ENCODE measurements around the gene DST. TPM values are rescaled to one million over a fixed set of nuclear protein-coding genes. Genes with fewer than 3 reads are reported as not detected.

Gene DST
- total and polyA plus RNA-seq, 2 donors: 56.2 to 311 TPM

DNA sequence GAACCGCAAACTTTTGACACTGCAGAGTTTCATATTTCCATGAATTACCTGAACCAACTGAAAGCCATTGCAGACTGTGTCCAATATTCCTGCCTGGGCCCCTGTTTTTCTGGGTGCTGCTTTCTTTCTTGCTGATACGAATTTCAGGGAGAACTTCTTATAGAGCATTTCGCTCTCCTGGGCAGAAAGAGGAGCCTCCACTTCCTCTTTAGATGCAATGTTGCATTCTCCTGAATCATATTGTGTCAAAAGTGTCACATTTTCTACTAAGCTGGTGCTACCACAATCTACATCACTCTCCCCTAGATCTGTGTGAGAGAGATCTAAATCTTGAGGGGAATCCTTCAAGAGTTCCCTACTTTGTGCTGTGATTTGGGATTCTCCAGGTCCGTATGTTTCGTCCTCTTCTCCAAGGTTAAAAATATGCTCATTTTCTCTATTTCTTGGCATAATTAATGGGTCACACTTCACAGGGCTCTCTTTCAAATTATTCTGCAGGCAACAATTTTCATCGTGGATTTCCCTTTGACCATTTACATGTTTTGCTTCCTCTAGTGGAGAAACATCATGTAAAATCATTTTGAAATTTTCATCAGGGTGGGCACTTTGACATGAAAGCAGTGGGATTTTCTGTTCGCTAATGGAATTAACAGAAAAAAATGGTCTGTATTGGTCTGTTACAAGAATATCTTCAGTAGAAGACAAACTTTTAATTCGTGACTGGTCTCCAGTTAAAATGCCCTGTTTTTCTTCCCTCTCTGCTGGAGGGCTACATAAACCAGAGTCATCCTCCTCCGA, 102.3 kb downstream of the DST start:
- WGBS: 70% methylated on average over 9 of the region's 9 CpGs
- H3K27ac ChIP-seq (ENCODE audit: low read depth in 1 of 2, low read length in 1 of 2): peak overlapping the region; percentile 13 to 53
- DNase-seq (ENCODE audit: low read depth in 6 of 9, low spot score in 9 of 9): peak in 1 of 9 donors; percentile 12
- H3K4me1 ChIP-seq (ENCODE audit: control insufficient read depth in 2 of 2, insufficient read depth in 2 of 2, low read length in 2 of 2): peaks cover 4 to 12% of the 10 kb centered on the region in 2 donors
- H3K4me3 ChIP-seq (ENCODE audit: low read length in 2 of 2): no peak overlapping the region
- peaks cover 0 to 6% of the 10 kb centered on the region in 2 donors for H3K9me3 ChIP-seq (ENCODE audit: control insufficient read depth in 2 of 2, insufficient read depth in 1 of 2, low read length in 1 of 2)
- no peaks in the 10 kb centered on the region for H3K36me3 ChIP-seq (ENCODE audit: control insufficient read depth in 2 of 2, insufficient read depth in 2 of 2, low read length in 1 of 2)
- H3K27me3 ChIP-seq (ENCODE audit: control insufficient read depth in 2 of 2, insufficient read depth in 1 of 2, low read length in 1 of 2): no peaks in the 10 kb centered on the region

GRCh38 chr6:56539527-56540105, 103.1 kb downstream of the DST start:
- DNase-seq (ENCODE audit: low read depth in 6 of 9, low spot score in 9 of 9): no peak
- peaks cover 4 to 12% of the 10 kb centered on the region in 2 donors for H3K4me1 ChIP-seq (ENCODE audit: control insufficient read depth in 2 of 2, insufficient read depth in 2 of 2, low read length in 2 of 2)
- H3K9me3 ChIP-seq (ENCODE audit: control insufficient read depth in 2 of 2, insufficient read depth in 1 of 2, low read length in 1 of 2): peaks cover 0 to 6% of the 10 kb centered on the region in 2 donors
- peaks cover 0 to 4% of the 10 kb centered on the region in 2 donors for H3K36me3 ChIP-seq (ENCODE audit: control insufficient read depth in 2 of 2, insufficient read depth in 2 of 2, low read length in 1 of 2)
- no peak overlapping the region for H3K27ac ChIP-seq (ENCODE audit: low read depth in 1 of 2, low read length in 1 of 2)
- no peak overlapping the region for H3K4me3 ChIP-seq (ENCODE audit: low read length in 2 of 2)
- no peaks in the 10 kb centered on the region for H3K27me3 ChIP-seq (ENCODE audit: control insufficient read depth in 2 of 2, insufficient read depth in 1 of 2, low read length in 1 of 2)

DNA sequence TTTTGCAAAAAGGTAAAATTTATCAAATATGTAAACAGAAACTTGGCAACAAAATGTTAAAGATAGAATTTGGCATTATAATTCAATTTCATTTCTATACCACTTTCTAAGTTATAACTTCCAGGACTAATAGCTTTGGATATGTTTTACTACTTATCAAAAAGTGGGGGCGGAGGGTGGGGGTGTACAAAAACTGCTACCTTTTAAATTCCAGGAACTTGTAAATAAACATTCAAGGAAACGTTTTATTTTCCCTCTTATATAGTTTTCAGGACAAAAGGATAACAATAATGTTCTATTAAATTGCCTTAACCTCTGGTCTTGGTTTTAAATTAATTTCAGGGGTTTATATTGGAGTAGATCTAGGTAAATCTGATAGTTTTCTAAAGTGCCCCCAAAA, 103.8 kb downstream of the DST start:
- no peak overlapping the region for H3K27ac ChIP-seq (ENCODE audit: low read depth in 1 of 2, low read length in 1 of 2)

GRCh38 chr6:56537223-56537770, 105.4 kb downstream of the DST start:
- peaks cover 0 to 10% of the 10 kb centered on the region in 2 donors for H3K4me1 ChIP-seq (ENCODE audit: control insufficient read depth in 2 of 2, insufficient read depth in 2 of 2, low read length in 2 of 2)
- no peak for DNase-seq (ENCODE audit: low read depth in 6 of 9, low spot score in 9 of 9)
- H3K9me3 ChIP-seq (ENCODE audit: control insufficient read depth in 2 of 2, insufficient read depth in 1 of 2, low read length in 1 of 2): peaks cover 0 to under 1% of the 10 kb centered on the region in 2 donors
- peaks cover 0 to 5% of the 10 kb centered on the region in 2 donors for H3K36me3 ChIP-seq (ENCODE audit: control insufficient read depth in 2 of 2, insufficient read depth in 2 of 2, low read length in 1 of 2)
- no peak overlapping the region for H3K4me3 ChIP-seq (ENCODE audit: low read length in 2 of 2)
- H3K27me3 ChIP-seq (ENCODE audit: control insufficient read depth in 2 of 2, insufficient read depth in 1 of 2, low read length in 1 of 2): no peaks in the 10 kb centered on the region
- H3K27ac ChIP-seq (ENCODE audit: low read depth in 1 of 2, low read length in 1 of 2): no peak overlapping the region

More for the DNA sequence above, 103.8 kb downstream of the DST start:
- no peak for DNase-seq (ENCODE audit: low read depth in 6 of 9, low spot score in 9 of 9)
- Histone ChIP-seq H3K27me3 (ENCODE audit: control insufficient read depth in 2 of 2, insufficient read depth in 1 of 2, low read length in 1 of 2) (no peaks in the 10 kb centered on the region), H3K4me1 (ENCODE audit: control insufficient read depth in 2 of 2, insufficient read depth in 2 of 2, low read length in 2 of 2) (peaks cover 4 to 12% of the 10 kb centered on the region in 2 donors), H3K9me3 (ENCODE audit: control insufficient read depth in 2 of 2, insufficient read depth in 1 of 2, low read length in 1 of 2) (peaks cover 0 to 6% of the 10 kb centered on the region in 2 donors), H3K4me3 (ENCODE audit: low read length in 2 of 2) (no peak overlapping the region), H3K36me3 (ENCODE audit: control insufficient read depth in 2 of 2, insufficient read depth in 2 of 2, low read length in 1 of 2) (peaks cover 0 to 5% of the 10 kb centered on the region in 2 donors)
- 87% methylated on average over 2 of the region's 2 CpGs for WGBS

GRCh38 chr6:56536536-56536935, 106.2 kb downstream of the DST start:
- H3K27ac ChIP-seq (ENCODE audit: low read depth in 1 of 2, low read length in 1 of 2): no peak overlapping the region
- WGBS: 99% methylated on average over 2 of the region's 2 CpGs
- H3K9me3 ChIP-seq (ENCODE audit: control insufficient read depth in 2 of 2, insufficient read depth in 1 of 2, low read length in 1 of 2): no peaks in the 10 kb centered on the region
- no peak for DNase-seq (ENCODE audit: low read depth in 6 of 9, low spot score in 9 of 9)
- H3K4me1 ChIP-seq (ENCODE audit: control insufficient read depth in 2 of 2, insufficient read depth in 2 of 2, low read length in 2 of 2): peaks cover 0 to 7% of the 10 kb centered on the region in 2 donors
- H3K36me3 ChIP-seq (ENCODE audit: control insufficient read depth in 2 of 2, insufficient read depth in 2 of 2, low read length in 1 of 2): peaks cover 0 to 5% of the 10 kb centered on the region in 2 donors
- H3K27me3 ChIP-seq (ENCODE audit: control insufficient read depth in 2 of 2, insufficient read depth in 1 of 2, low read length in 1 of 2): no peaks in the 10 kb centered on the region
- no peak overlapping the region for H3K4me3 ChIP-seq (ENCODE audit: low read length in 2 of 2)

DNA sequence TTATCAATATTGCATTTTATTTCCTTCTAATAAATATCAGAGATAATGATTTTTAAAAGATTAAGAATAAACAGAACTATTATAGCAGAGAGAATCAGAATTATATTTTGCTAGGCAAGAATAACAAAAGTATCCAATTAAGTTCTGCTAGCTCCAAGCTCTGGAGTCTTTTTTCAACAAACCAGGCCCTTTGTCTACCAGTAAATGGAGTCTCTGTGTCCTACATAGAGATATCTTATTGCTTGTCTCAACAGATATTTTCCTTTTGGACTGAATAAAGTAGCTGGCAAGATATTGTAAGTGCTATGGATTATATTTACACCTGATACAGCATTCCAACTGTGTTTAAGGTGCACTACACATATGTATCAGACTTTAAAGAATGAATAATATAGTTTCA, 107.1 kb downstream of the DST start:
- Histone ChIP-seq H3K27me3 (ENCODE audit: control insufficient read depth in 2 of 2, insufficient read depth in 1 of 2, low read length in 1 of 2) (no peaks in the 10 kb centered on the region), H3K4me1 (ENCODE audit: control insufficient read depth in 2 of 2, insufficient read depth in 2 of 2, low read length in 2 of 2) (peaks cover 0 to 3% of the 10 kb centered on the region in 2 donors), H3K27ac (ENCODE audit: low read depth in 1 of 2, low read length in 1 of 2) (no peak overlapping the region), H3K4me3 (ENCODE audit: low read length in 2 of 2) (no peak overlapping the region), H3K9me3 (ENCODE audit: control insufficient read depth in 2 of 2, insufficient read depth in 1 of 2, low read length in 1 of 2) (no peaks in the 10 kb centered on the region), H3K36me3 (ENCODE audit: control insufficient read depth in 2 of 2, insufficient read depth in 2 of 2, low read length in 1 of 2) (peaks cover 0 to 5% of the 10 kb centered on the region in 2 donors)
- no peak for DNase-seq (ENCODE audit: low read depth in 6 of 9, low spot score in 9 of 9)

- H3K27me3 ChIP-seq (ENCODE audit: control insufficient read depth in 2 of 2, insufficient read depth in 1 of 2, low read length in 1 of 2): no peaks in the 10 kb centered on the region
- H3K36me3 ChIP-seq (ENCODE audit: control insufficient read depth in 2 of 2, insufficient read depth in 2 of 2, low read length in 1 of 2): peaks cover 0 to 5% of the 10 kb centered on the region in 2 donors
- H3K9me3 ChIP-seq (ENCODE audit: control insufficient read depth in 2 of 2, insufficient read depth in 1 of 2, low read length in 1 of 2): no peaks in the 10 kb centered on the region
- no peak overlapping the region for H3K27ac ChIP-seq (ENCODE audit: low read depth in 1 of 2, low read length in 1 of 2)
- 97% methylated on average over 8 of the region's 8 CpGs for WGBS
- no peak for DNase-seq (ENCODE audit: low read depth in 6 of 9, low spot score in 9 of 9)
- no peak overlapping the region for H3K4me3 ChIP-seq (ENCODE audit: low read length in 2 of 2)
- no peaks in the 10 kb centered on the region for H3K4me1 ChIP-seq (ENCODE audit: control insufficient read depth in 2 of 2, insufficient read depth in 2 of 2, low read length in 2 of 2)
These were observed 107.8 kb downstream of the DST start for GRCh38 chr6:56534680-56535419.

GRCh38 chr6:56532766-56533551, 109.7 kb downstream of the DST start:
- WGBS: 95% methylated on average over 5 of the region's 5 CpGs
- no peak for DNase-seq (ENCODE audit: low read depth in 6 of 9, low spot score in 9 of 9)
- Histone ChIP-seq H3K4me1 (ENCODE audit: control insufficient read depth in 2 of 2, insufficient read depth in 2 of 2, low read length in 2 of 2) (no peaks in the 10 kb centered on the region), H3K4me3 (ENCODE audit: low read length in 2 of 2) (no peak overlapping the region), H3K27ac (ENCODE audit: low read depth in 1 of 2, low read length in 1 of 2) (no peak overlapping the region), H3K36me3 (ENCODE audit: control insufficient read depth in 2 of 2, insufficient read depth in 2 of 2, low read length in 1 of 2) (peaks cover 0 to 5% of the 10 kb centered on the region in 2 donors), H3K9me3 (ENCODE audit: control insufficient read depth in 2 of 2, insufficient read depth in 1 of 2, low read length in 1 of 2) (no peaks in the 10 kb centered on the region), H3K27me3 (ENCODE audit: control insufficient read depth in 2 of 2, insufficient read depth in 1 of 2, low read length in 1 of 2) (no peaks in the 10 kb centered on the region)
